Liver (tissue), 3 donors: Measurements from ENCODE around the gene MYH11.

Source experiments
- EGR1 ChIP-seq, 2 donors: IDR thresholded peaks; 2 replicates each; pipeline ENCODE4 v1.6.1; 2016 to 2018; ENCODE audit warnings: antibody characterized with exemption in 2 of 2, low read depth in 2 of 2
- JUND ChIP-seq, 2 donors: IDR thresholded peaks; 2 replicates each; pipeline ENCODE4 v1.6.1; 2016; ENCODE audit warnings: antibody characterized with exemption in 2 of 2
- MAX ChIP-seq: IDR thresholded peaks from 2 replicates; pipeline ENCODE4 v1.6.1; 2016; ENCODE audit warnings: antibody characterized with exemption
- RAD21 ChIP-seq, 2 donors: IDR thresholded peaks; 2 replicates each; pipeline ENCODE4 v1.6.1; 2016; ENCODE audit warnings: antibody characterized with exemption in 2 of 2, mild to moderate bottlenecking in 2 of 2
- RXRA ChIP-seq, 2 donors: IDR thresholded peaks; 2 replicates each; pipeline ENCODE4 v1.6.1; 2017 to 2018; ENCODE audit warnings: antibody characterized with exemption in 2 of 2, mild to moderate bottlenecking in 1 of 2
- SP1 ChIP-seq: IDR thresholded peaks from 2 replicates; pipeline ENCODE4 v1.6.1; 2018; ENCODE audit warnings: antibody characterized with exemption, mild to moderate bottlenecking
- TAF1 ChIP-seq: conservative IDR thresholded peaks from 2 replicates; pipeline ENCODE4 v1.6.1; 2016; ENCODE audit warnings: antibody characterized with exemption, mild to moderate bottlenecking
- YY1 ChIP-seq: IDR thresholded peaks from 2 replicates; pipeline ENCODE4 v1.6.1; 2016; ENCODE audit warnings: antibody characterized with exemption, mild to moderate bottlenecking
- ZBTB33 ChIP-seq: IDR thresholded peaks from 2 replicates; pipeline ENCODE4 v1.6.1; 2016; ENCODE audit warnings: antibody characterized with exemption
- TF ChIP-seq, protein P1 (sequence below): fragments of 150-350 bp; IDR thresholded peaks from 2 replicates; pipeline ENCODE4 v1.5.1; 2017; ENCODE audit warnings: improper control_type of control experiment, low read depth, low read length; ENCODE audit not compliant: missing input control
- TF ChIP-seq, protein P2 (sequence below): IDR thresholded peaks from 2 replicates; pipeline ENCODE4 v1.6.1; 2016; ENCODE audit warnings: antibody characterized with exemption, mild to moderate bottlenecking
- donor health status: healthy.
- donor health status: healthy.

DNA sequence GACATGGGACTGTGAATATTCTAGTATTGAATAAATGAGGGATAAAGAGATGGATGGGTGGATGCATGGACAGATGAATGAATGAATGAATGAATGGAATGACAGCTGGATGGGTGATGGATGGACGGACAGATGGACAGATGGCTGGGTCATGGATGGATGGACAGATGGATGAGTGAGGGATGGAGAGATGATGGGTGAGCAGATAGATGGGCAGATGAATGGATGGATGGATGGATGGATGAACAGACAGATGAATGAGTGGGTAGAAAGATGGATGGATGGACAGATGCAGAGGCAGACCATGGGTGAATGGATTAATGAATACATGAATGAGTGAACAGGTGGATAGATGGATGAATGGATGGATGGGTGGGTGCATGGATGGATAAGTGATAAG lies 96.7 kb downstream of the MYH11 start:
- TF ChIP-seq, protein P1, sequence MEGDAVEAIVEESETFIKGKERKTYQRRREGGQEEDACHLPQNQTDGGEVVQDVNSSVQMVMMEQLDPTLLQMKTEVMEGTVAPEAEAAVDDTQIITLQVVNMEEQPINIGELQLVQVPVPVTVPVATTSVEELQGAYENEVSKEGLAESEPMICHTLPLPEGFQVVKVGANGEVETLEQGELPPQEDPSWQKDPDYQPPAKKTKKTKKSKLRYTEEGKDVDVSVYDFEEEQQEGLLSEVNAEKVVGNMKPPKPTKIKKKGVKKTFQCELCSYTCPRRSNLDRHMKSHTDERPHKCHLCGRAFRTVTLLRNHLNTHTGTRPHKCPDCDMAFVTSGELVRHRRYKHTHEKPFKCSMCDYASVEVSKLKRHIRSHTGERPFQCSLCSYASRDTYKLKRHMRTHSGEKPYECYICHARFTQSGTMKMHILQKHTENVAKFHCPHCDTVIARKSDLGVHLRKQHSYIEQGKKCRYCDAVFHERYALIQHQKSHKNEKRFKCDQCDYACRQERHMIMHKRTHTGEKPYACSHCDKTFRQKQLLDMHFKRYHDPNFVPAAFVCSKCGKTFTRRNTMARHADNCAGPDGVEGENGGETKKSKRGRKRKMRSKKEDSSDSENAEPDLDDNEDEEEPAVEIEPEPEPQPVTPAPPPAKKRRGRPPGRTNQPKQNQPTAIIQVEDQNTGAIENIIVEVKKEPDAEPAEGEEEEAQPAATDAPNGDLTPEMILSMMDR = no peak
- TF ChIP-seq ZBTB33 = no peak
- TF ChIP-seq EGR1 (IDR thresholded peaks at IDR 0.05; ENCODE audit: low read depth in 2 of 2) = no peak
- TF ChIP-seq, protein P2, sequence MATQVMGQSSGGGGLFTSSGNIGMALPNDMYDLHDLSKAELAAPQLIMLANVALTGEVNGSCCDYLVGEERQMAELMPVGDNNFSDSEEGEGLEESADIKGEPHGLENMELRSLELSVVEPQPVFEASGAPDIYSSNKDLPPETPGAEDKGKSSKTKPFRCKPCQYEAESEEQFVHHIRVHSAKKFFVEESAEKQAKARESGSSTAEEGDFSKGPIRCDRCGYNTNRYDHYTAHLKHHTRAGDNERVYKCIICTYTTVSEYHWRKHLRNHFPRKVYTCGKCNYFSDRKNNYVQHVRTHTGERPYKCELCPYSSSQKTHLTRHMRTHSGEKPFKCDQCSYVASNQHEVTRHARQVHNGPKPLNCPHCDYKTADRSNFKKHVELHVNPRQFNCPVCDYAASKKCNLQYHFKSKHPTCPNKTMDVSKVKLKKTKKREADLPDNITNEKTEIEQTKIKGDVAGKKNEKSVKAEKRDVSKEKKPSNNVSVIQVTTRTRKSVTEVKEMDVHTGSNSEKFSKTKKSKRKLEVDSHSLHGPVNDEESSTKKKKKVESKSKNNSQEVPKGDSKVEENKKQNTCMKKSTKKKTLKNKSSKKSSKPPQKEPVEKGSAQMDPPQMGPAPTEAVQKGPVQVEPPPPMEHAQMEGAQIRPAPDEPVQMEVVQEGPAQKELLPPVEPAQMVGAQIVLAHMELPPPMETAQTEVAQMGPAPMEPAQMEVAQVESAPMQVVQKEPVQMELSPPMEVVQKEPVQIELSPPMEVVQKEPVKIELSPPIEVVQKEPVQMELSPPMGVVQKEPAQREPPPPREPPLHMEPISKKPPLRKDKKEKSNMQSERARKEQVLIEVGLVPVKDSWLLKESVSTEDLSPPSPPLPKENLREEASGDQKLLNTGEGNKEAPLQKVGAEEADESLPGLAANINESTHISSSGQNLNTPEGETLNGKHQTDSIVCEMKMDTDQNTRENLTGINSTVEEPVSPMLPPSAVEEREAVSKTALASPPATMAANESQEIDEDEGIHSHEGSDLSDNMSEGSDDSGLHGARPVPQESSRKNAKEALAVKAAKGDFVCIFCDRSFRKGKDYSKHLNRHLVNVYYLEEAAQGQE = no peak
- TF ChIP-seq RXRA (IDR thresholded peaks at IDR 0.05) = no peak
- no peak for TF ChIP-seq MAX
- TF ChIP-seq JUND (IDR thresholded peaks at IDR 0.05) = no peak
- no peak for TF ChIP-seq TAF1
- TF ChIP-seq RAD21 (IDR thresholded peaks at IDR 0.05) = no peak
- TF ChIP-seq SP1 = no peak
- no peak for TF ChIP-seq YY1
